ENCODE measurements around the gene CCT3.

CCT3 gene

GRCh38 chr1:156284112-156284511 lies 54.0 kb downstream of the CCT3 start, which contains the start of gene TMEM79:
TSS of gene TMEM79 (plus strand) at chr1:156284325. CDS start at chr1:156285227, 902 bp downstream.
- Histone ChIP-seq H3K27me3 (ENCODE audit: control insufficient read depth, low read length) (no peaks in the 10 kb centered on the region), H3K36me3 (ENCODE audit: control insufficient read depth, low read length) (peaks cover 34% of the 10 kb centered on the region), H3K4me3 (ENCODE audit: low read length) (peak within 1 kb of the TSS; percentile 75), H3K79me2 (ENCODE audit: control insufficient read depth, low read length) (peaks cover 51% of the 10 kb centered on the region), H3K9me3 (ENCODE audit: control insufficient read depth, insufficient read depth, low read length) (no peaks in the 10 kb centered on the region), H3K27ac (ENCODE audit: low read depth, low read length) (peak within 1 kb of the TSS; percentile 24), H3K4me2 (ENCODE audit: low read length) (peak within 1 kb of the TSS; percentile 99), H3F3A (ENCODE audit: control insufficient read depth, insufficient read depth) (no peaks in the 10 kb centered on the region), H3K9me2 (replicated peaks; ENCODE audit: control insufficient read depth, low read length) (no peaks in the 10 kb centered on the region), H3K4me1 (ENCODE audit: control insufficient read depth, low read length) (peaks cover 27% of the 10 kb centered on the region), H4K20me1 (ENCODE audit: control insufficient read depth, insufficient read depth, low read depth, low read length) (peaks cover 15% of the 10 kb centered on the region; the same call in 1 of the 2 replicates)
- TF ChIP-seq CTCF (IDR thresholded peaks at IDR 0.05; ENCODE audit: low read depth, low read length, poor library complexity, severe bottlenecking): no peak
- TF ChIP-seq EZH2phosphoT487 (IDR thresholded peaks at IDR 0.05; ENCODE audit: borderline replicate concordance, low read length): no peak

- H3K9me3 ChIP-seq (ENCODE audit: control insufficient read depth, insufficient read depth, low read length): no peaks in the 10 kb centered on the region
- H3F3A ChIP-seq (ENCODE audit: control insufficient read depth, insufficient read depth): no peaks in the 10 kb centered on the region
- H3K27ac ChIP-seq (ENCODE audit: low read depth, low read length): no peak overlapping the region
- H3K9me2 ChIP-seq (replicated peaks; ENCODE audit: control insufficient read depth, low read length): no peaks in the 10 kb centered on the region
- H3K4me3 ChIP-seq (ENCODE audit: low read length): peak overlapping the region; percentile 75
- H3K27me3 ChIP-seq (ENCODE audit: control insufficient read depth, low read length): no peaks in the 10 kb centered on the region
- H3K4me1 ChIP-seq (ENCODE audit: control insufficient read depth, low read length): peaks cover 27% of the 10 kb centered on the region
- H3K79me2 ChIP-seq (ENCODE audit: control insufficient read depth, low read length): peaks cover 57% of the 10 kb centered on the region
- H3K36me3 ChIP-seq (ENCODE audit: control insufficient read depth, low read length): peaks cover 37% of the 10 kb centered on the region
- peak overlapping the region; percentile 99 for H3K4me2 ChIP-seq (ENCODE audit: low read length)
- H4K20me1 ChIP-seq (ENCODE audit: control insufficient read depth, insufficient read depth, low read depth, low read length): peaks cover 15% of the 10 kb centered on the region; the same call in 1 of the 2 replicates
- TF ChIP-seq CTCF (IDR thresholded peaks at IDR 0.05; ENCODE audit: low read depth, low read length, poor library complexity, severe bottlenecking) (no peak), EZH2phosphoT487 (IDR thresholded peaks at IDR 0.05; ENCODE audit: borderline replicate concordance, low read length) (no peak)
These were observed 54.6 kb downstream of the CCT3 start for GRCh38 chr1:156283521-156283920.

- H3K4me1 ChIP-seq (ENCODE audit: control insufficient read depth, low read length): peaks cover 27% of the 10 kb centered on the region
- TF ChIP-seq CTCF (IDR thresholded peaks at IDR 0.05; ENCODE audit: low read depth, low read length, poor library complexity, severe bottlenecking): no peak
- TF ChIP-seq EZH2phosphoT487 (IDR thresholded peaks at IDR 0.05; ENCODE audit: borderline replicate concordance, low read length): no peak
- H3K36me3 ChIP-seq (ENCODE audit: control insufficient read depth, low read length): peaks cover 45% of the 10 kb centered on the region
- H3K9me3 ChIP-seq (ENCODE audit: control insufficient read depth, insufficient read depth, low read length): no peaks in the 10 kb centered on the region
- peaks cover 65% of the 10 kb centered on the region for H3K79me2 ChIP-seq (ENCODE audit: control insufficient read depth, low read length)
- H4K20me1 ChIP-seq (ENCODE audit: control insufficient read depth, insufficient read depth, low read depth, low read length): peaks cover 15% of the 10 kb centered on the region; the same call in 1 of the 2 replicates
- H3K27ac ChIP-seq (ENCODE audit: low read depth, low read length): peak within 1 kb of the TSS; percentile 58
- H3F3A ChIP-seq (ENCODE audit: control insufficient read depth, insufficient read depth): no peaks in the 10 kb centered on the region
- peak within 1 kb of the TSS; percentile 75 for H3K4me3 ChIP-seq (ENCODE audit: low read length)
- H3K4me2 ChIP-seq (ENCODE audit: low read length): peak within 1 kb of the TSS; percentile 99
- H3K9me2 ChIP-seq (replicated peaks; ENCODE audit: control insufficient read depth, low read length): no peaks in the 10 kb centered on the region
- no peaks in the 10 kb centered on the region for H3K27me3 ChIP-seq (ENCODE audit: control insufficient read depth, low read length)
These were observed 55.4 kb downstream of the CCT3 start, which contains the start of gene SMG5 for GRCh38 chr1:156282479-156283222. TSS of gene SMG5 (minus strand) at chr1:156282825. CDS start at chr1:156282680, 145 bp downstream.
